AG10803 (cell line): ENCODE data around the gene SYT11.

ENCODE experiments used
- DNase-seq: peaks from one replicate; pipeline ENCODE4 v3.0.0; 2010; ENCODE audit warnings: low read depth
- H3K4me3 ChIP-seq: 2 replicates; pipeline ENCODE4 v1.5.1; 2011; ENCODE audit warnings: mild to moderate bottlenecking, low read length, control low read depth
- CTCF ChIP-seq: conservative IDR thresholded peaks from 2 replicates; pipeline ENCODE4 v1.5.1; 2011; ENCODE audit warnings: mild to moderate bottlenecking, low read length, control low read depth, inconsistent platforms

Gene SYT11

GRCh38 chr1:155856257-155856974 lies 3.0 kb upstream of the SYT11 start:
- TF ChIP-seq CTCF, result no peak

DNA sequence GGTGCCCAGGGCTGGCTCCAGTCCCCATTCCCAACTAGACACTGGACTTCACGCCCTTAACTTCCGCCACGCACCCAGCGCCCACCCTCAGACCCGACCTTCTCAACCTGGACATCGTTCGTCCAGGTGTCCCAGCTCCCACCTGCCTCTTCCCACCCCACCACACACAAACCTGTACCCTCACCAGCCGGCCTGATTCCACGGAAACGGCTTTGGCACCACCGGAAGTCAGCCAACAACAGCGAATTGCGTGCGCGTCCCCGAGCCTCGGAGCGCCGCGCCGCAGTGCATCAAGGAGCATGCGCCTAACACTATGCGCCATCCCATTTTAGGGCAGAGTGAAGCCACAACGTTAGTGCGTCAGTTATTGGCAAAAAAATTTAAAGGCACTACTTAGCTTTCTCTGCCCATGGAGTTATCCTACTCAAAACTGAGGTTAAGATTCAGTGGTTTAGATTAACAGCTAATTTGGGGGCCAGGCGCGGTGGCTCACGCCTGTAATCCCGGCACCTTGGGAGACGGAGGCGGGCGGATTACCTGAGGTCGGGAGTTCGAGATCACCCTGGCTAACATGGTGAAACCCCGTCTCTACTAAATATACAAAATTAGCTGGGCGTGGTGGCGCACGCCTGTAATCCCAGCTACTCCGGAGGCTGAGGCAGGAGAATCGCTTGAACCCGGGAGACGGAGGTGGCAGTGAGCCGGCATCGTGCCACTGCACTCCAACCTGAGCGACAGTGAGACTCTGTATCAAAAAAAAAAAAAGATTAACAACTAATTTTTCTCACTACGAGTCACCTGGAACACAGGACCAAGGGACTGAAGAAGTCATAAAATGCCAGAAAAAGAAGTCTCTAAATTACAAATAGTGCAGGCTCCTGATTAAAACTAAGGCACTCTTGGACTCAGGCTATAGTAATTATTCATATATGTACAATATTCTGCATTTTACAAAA lies 2.1 kb upstream of the SYT11 start, which contains the start of gene GON4L:
Gene GON4L, minus strand, starts transcription at position 240 of the 956 bp plus-strand sequence. CDS start 3,434 bp downstream, outside the sequence.
- peak; percentile 89 for DNase-seq
- no peak for TF ChIP-seq CTCF
- H3K4me3 ChIP-seq, result peak within 1 kb of the TSS; percentile 98

More at GRCh38 chr1:155856257-155856974, 3.0 kb upstream of the SYT11 start:
- DNase-seq, result no peak
- H3K4me3 ChIP-seq, result peak overlapping the region; percentile 98

- DNase-seq, result peak; percentile 60
- no peak for TF ChIP-seq CTCF
- H3K4me3 ChIP-seq, result peak overlapping the region; percentile 72
Measured at GRCh38 chr1:155858800-155859233, 550 bp upstream of the SYT11 start.

DNA sequence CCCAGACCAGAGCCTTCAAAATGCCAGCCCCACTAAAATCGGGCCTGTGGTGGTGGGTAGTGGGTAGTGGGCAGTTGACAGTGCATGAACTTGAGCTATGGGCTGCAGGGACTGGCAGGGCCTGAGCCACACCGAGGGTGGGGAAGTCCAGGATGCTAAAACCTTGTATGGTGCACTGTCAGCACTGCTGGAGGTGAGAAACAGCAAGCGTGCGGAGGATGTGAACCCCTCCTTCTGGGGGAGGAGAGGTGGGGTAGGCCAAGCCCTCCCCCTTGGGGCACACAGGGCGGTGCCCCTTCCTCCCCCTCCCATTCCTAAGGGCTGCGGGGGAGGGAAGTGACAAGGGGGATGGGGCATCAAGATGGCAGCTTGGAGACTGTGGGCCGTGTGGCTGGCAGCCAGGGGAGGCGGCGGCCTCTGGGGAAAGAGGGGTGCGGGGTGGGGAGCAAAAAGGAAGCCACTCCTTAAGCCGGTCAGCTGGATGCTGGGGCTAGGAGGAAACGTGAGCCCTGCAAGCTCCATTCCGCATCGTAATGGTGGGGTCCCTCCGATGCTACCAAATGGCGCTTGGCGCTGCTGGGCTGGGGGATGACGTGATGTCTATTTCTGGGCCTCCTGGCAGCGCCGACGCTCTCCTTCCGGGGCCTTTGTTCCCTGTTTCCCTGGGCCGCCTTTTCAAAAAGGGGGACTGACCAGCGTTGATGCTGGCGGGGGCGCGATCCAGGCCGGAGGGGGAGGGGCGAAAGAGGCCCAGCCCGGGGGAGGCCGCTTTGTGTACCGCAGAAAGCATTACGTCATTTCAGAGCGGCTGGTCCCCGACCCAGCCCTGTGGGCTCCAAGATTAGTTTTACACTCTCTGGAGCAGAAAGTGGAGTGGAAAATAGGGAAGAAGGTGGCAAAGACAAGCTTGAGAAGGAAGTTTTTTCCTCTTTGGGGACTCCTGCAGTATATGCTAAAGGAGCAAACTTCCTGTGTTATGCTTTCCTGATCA lies 809 bp downstream of the SYT11 start:
- peak; percentile 70 for DNase-seq
- peak overlapping the region; percentile 72 for H3K4me3 ChIP-seq
- TF ChIP-seq CTCF, result no peak

DNA sequence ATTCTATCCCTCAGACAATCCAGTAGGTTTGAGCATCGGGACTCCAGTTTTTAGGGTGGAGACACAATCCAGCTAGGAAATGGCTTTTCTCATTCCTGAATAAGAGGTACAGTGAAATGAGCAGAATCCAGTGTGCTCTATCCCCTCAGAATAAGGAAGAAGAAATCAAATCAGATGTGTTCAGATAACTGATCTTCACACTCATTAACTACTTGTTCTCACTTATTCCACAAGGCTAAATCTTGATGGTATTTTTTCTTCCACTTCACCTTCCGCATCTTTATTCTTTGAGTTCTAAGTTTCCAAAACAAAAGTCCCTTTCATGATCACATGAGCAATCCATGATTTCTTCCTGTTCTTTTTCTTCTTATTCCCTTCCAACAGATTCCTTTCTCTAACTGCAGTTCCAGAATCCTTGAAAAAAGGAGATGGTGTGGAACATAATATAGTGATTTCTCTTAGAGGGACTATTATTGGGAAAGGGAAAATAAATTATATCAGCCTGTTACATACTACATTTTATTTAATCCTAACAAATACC lies 1.7 kb downstream of the SYT11 start:
- peak overlapping the region; percentile 72 for H3K4me3 ChIP-seq
- no peak for TF ChIP-seq CTCF

DNA sequence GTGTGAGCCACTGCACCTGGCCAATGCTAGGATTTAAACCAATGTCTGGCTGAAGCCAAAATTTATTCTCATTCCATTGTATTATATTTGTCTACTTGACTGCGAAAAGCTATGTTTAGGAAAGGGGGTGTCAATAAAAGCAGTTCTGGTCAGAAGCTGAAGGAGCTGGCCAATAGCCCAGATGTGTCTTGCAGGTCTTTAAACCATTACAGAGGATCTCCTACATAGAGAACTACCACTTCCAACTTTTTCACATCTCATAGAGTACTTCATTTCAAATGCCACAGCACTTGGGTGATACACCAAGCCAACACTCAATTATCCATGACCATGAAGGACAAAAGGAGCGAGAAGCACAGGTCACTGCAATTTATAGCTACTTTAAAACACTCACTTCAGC lies 2.5 kb downstream of the SYT11 start:
- H3K4me3 ChIP-seq, result no peak overlapping the region
- DNase-seq, result no peak
- no peak for TF ChIP-seq CTCF

More for the DNA sequence above, 1.7 kb downstream of the SYT11 start:
- DNase-seq, result no peak
